Fibroblast of the conjunctiva (primary cell): ENCODE results near the gene ERN2.
A peak's percentile ranks its signal among the peaks of the same experiment; 100 is the strongest.

Experiments
- DNase-seq: peaks from one replicate; pipeline ENCODE4 v3.0.0-alpha.2; 2010; ENCODE audit warnings: low read depth

Gene ERN2

DNA sequence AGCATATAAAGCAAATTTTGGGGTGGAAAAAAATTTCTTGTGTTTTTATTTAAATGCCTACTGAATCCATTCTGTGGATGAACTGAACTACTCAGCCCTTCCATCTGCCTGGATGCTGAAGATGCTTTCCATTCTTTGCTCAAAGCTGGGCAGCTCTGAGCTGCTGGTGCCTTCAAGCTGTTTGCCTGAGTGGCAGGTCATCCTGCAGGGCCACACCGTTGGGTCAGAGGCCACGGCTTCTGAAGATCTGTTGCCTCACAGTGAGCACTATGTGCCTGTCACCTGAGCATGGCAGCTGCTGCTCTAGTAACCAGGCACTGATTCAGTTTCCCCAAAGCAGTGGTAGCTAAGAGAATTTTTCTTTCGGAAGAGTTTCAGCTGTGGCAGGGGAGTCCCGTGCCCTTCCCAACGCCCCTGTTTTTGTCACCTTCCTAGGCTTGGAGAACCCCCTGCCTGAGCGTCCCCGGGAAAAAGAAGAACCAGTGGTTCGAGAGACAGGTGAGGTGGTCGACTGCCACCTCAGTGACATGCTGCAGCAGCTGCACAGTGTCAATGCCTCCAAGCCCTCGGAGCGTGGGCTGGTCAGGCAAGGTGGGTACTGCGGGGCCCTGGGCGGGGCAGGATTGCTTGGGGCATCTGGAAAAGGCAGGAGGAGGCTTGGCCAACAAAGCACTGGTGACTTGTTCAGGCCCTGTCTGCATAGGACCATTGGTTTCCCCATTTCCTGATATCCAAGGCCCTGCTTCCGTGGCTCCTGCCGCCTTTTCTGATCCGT lies 25.8 kb downstream of the ERN2 start:
- DNase-seq, result no peak

GRCh38 chr16:23683487-23683886 lies 29.5 kb downstream of the ERN2 start:
- DNase-seq, result no peak

GRCh38 chr16:23682181-23682580 lies 30.8 kb downstream of the ERN2 start:
- no peak for DNase-seq

DNA sequence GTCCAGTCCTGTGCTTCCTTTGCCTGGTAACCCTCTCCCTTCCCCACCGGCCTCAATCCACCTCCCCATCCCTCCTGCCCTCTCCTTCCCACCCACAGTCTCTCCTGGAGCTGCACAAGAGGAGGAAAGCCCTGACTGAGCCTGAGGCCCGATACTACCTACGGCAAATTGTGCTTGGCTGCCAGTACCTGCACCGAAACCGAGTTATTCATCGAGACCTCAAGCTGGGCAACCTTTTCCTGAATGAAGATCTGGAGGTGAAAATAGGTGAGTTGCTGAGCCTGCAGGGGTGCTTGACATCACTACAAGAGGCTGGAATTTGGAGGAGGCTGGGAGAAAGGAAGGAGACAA lies 33.1 kb downstream of the ERN2 start:
- no peak for DNase-seq

DNA sequence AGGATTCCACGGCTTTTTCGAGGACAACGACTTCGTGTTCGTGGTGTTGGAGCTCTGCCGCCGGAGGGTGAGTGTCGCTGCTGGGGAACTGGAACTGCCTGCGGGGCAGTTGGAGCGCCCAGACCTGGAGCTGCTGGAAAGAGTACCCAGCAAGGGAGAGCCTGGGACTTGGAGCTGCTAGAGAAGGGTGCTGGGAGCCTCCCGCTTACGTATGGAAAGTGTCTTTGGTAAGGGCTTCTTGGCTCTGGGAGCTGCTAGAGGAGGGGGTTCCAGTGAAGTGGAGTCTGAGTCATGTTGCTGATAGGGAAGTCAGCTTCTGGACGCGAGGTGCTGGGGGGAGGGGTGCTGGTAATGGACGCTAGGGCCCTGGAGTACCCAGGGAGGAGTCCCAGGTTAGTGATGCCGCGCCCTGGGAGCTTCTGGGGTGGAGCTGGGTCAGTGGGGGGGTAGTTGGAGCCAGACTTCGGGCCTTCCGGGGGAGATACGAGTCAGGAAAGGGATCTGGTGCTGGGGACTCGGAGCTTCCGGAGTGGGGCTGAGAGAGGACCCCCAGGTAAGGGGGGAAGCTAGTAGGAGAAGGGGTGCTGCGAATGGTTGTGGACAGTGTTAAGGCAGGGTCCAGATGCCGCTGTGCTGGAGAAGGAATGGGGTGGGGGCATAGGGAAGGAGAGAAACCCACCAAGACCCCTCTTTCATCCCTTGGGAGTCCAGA lies 33.6 kb downstream of the ERN2 start:
- DNase-seq, result no peak

GRCh38 chr16:23678430-23679273 lies 34.4 kb downstream of the ERN2 start, which contains the start of gene PLK1:
TSS of gene PLK1 (plus strand) at chr16:23678889. CDS start at chr16:23678933, 44 bp downstream.
- DNase-seq, result peak; percentile 64

DNA sequence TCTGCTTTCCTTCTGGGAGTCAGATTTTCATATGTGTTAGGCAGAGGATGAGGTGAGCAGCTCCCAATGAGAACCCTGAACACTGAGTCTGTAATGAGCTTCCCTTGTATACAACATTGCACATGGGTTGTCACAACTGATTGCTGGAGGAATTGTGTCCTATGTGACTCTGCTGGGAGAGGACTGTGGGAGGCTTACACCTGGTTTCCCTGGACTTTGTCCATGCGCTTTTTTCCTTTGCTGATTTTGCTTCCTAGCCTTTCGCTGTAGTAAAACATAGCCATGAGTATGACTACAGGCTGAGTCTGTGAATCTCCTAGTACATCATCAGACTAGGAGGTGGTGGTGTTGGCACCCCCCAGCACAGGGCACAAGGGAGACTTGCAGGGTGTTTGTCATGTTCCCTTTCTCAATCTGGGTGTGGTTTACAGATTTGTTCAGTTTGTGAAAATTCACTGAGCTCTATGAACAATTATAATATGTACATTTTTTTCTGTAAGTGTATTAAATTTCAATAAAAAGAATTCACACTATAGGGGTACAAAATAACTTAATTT lies 36.0 kb downstream of the ERN2 start:
- DNase-seq, result no peak

DNA sequence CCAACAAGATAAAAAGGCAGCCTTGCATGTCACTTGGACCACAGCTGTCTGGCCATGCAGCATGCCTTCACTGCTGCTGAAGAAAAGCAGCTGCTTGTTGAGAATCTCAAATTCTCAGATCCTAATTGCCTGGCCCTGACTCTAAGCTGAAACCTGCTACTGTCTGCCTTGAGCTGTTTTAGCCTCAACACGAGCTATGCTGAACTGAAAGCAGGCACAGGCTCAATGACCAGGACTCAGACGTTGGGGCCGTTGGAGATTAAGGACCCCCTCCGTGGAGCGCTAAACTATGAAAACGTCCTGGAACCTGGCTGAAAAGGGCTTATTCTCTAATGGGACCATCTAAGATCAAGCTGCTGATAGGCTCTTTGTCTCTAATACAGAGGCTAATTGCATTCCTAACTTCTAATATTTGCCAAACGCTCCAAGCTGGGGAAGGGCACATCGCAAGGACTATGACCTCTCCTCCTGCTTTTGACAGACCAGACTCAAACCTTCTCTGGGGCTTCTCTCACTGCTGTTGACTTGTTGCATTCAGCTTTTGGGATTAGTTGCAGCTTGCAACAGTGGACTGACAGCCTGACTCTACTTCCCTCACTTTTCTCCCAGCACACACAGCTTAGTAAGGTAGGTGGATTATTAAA lies 38.9 kb downstream of the ERN2 start:
- no peak for DNase-seq

DNA sequence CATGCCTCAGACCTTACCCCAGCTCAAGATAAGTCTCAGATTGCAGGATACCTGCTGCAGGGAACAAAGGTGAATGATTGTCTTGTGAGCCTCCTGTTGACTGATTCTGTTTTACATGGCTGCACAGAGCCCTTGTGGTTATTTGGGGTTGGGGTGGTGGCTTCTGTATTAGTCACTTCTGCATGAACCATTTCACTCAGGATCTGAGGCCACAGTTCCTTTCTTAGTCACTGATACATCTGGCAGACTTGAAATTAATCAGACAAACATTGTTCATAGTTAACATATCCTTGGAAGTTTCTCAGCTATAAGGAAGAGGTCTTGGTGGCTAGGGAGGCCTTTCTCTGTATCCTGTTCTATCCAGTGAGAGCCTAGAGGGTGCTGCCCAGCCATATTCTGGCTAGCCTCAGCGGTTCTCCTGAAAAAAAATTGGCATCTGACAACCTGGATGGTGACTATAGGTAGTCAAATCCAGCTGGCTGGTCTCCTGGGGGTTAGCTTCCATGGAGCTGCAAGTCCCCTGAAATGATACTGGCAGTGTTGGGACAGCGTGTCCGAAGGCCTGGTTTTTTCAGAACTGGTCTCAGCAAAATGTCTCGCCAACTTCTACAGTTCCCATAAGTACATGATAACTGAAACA lies 42.8 kb downstream of the ERN2 start:
- DNase-seq, result no peak

DNA sequence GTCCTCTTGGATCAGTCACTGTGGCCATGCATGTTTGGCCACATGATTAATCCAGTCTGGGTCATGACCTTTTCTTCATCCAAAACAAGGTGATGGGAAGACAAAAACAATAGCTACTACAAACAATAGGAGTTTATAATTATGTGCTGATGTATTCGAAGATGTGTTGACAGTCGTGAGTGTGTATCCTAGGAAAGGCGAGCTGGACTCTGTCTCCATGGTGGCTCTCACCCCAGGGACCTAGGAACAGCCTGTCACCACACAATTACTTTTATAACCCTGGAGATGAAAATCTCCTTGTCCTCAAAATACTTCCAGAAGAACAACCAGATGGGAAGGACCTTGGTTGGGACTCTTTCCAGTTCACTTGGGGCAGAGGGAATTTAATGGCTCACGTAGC lies 44.1 kb downstream of the ERN2 start:
- no peak for DNase-seq

DNA sequence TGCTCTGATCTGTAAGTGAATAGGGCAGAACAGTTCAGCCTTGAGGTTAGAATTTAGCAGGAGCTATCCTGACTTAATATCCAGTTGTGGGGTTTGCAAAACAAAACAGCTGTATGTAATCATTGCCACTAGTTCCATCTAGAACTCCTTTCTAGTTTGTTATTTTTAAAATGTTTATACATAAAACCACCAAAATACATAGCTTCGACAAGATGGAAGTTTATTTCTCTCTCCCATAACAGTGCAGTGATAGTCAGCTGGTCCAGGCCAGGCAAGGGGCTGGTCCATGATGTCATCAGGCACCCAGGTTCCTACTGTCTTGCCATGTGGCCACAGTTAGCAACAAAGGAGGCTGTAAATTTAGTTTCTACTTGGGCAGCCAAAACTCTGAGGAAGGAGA lies 44.8 kb downstream of the ERN2 start:
- no peak for DNase-seq

- no peak for DNase-seq
These were observed 45.7 kb downstream of the ERN2 start for GRCh38 chr16:23667355-23667659.

- no peak for DNase-seq
These were observed 46.3 kb downstream of the ERN2 start for GRCh38 chr16:23666571-23667354.

DNA sequence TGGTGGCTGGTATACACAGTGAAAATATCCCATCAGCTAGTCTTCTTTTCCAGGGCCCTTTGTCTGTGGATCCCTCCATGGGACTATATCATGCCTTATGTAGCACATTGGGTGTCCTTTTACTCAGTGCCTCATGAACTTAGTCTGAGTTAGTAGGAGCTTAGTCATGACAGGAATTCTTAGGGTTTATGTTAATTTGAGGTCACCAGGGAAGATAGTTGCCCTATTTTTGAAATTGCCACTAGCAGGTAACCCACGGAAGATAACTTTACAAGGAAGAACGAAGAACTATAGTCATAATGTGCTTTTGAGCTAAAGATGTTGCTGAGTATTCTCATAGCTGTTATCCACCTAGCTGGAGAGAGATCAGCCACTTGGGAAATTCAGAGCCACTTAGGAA lies 49.1 kb downstream of the ERN2 start:
- no peak for DNase-seq

GRCh38 chr16:23651943-23652468 lies 61.0 kb downstream of the ERN2 start:
- DNase-seq, result no peak

GRCh38 chr16:23650674-23651416 lies 62.2 kb downstream of the ERN2 start:
- DNase-seq, result no peak

DNA sequence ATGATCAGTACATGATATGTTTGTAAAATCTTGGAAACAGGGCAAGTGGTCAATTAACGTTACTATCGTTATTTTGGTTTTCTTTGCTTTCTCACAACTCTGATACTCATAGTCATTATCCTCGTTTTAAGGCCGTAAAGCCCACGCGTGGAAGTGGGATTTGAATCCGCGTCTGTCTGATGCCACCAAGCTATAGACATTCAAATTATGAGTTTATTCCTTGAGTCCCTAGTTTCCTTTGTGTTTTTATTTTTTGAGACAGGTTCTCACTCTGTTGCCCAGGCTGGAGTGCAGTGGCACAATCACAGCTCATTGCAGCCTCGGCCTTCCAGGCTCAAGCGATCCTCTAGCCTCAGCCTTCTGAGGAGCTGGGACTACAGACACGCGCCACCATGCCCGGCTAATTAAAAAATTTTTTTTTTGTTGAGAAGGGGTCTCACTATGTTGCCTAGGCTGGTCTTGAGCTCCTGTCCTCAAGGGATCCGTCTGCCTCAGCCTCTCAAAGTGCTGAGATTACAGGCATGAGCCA lies 70.7 kb downstream of the ERN2 start:
- no peak for DNase-seq

DNA sequence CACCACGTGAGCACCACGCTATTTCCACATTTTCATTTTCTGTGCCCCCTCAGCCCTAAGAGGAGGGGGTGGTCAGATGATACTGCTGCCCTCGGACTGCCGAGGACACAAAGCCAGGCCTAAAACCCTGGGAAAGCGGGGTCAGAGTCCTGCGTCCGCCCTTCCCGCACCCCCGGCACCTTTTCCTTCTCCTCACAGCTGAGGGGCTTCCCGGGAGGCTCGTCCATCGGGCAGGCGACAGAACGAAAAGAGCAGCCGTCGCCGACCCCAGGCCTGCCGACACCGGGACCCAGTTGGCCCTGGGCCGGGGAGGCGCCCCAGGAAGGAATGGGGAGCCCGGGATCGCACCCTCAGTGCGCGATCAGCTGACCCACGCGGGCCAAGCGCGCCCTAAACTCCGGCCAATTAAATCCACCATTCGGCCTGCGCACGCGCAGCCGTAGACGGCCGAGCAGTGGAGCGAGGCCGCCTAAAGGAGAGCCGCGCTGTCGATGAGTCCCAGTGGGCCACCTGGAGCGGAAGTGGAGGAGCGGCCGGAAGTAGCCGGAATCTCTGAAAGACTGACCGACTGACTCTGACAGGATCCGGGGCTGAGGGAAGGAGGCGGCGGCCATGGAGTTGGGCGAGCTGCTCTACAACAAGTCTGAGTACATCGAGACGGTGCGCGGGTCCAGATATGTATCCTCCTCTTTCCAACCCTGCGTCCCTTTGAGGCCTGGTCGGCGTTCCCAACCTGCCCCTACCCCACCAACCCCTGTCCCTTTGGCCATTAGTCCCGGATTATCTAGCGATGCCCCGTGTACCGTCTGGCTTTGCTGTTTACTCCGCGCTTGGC lies 71.9 kb downstream of the ERN2 start, which contains the start of the genes DCTN5 and PALB2:
DCTN5 (plus strand) TSS at position 536 of the 835 bp plus-strand sequence; CDS start at position 613, 77 bp downstream.
PALB2 (minus strand) TSS at position 380 of the 835 bp plus-strand sequence; CDS start at position 227, 153 bp downstream.
- DNase-seq, result peak; percentile 88
